DND-41 (cell line): Measurements from ENCODE around the gene CREM.

ENCODE experiments used
- ATAC-seq: fragments of 200-7000 bp; cut with Tn5 transposase; 3 replicates; pipeline ENCODE4 v1.9.1; 2021; ENCODE audit warnings: low read depth; ENCODE audit not compliant: insufficient read depth
- DNase-seq: peaks from one replicate; pipeline ENCODE4 v3.0.0-alpha.2; 2020
- H2AFZ ChIP-seq: 2 replicates; pipeline ENCODE4 v1.6.0; 2012; ENCODE audit warnings: low read depth, low read length
- H3K27ac ChIP-seq: 2 replicates; pipeline ENCODE4 v1.5.1; 2012; ENCODE audit warnings: low read length, inconsistent platforms
- H3K27me3 ChIP-seq: fragments of 200-600 bp; sonication (generic); 2 replicates; pipeline ENCODE4 v1.6.0; 2012; ENCODE audit warnings: low read length, mild to moderate bottlenecking, inconsistent platforms; ENCODE audit not compliant: insufficient read depth, poor library complexity
- H3K36me3 ChIP-seq: 2 replicates; pipeline ENCODE4 v1.5.1; 2012; ENCODE audit warnings: low read length, inconsistent platforms; ENCODE audit not compliant: insufficient read depth
- H3K4me1 ChIP-seq: 2 replicates; pipeline ENCODE4 v1.5.1; 2012; ENCODE audit warnings: mild to moderate bottlenecking, low read length; ENCODE audit not compliant: insufficient read depth
- H3K4me2 ChIP-seq: 2 replicates; pipeline ENCODE4 v1.6.0; 2012; ENCODE audit warnings: mild to moderate bottlenecking, moderate library complexity, low read length, inconsistent platforms; ENCODE audit not compliant: insufficient read depth
- H3K4me3 ChIP-seq, 2 experiments: fragments of 200-600 bp in 1 of 2; shearing (Covaris generic) in 1 of 2; 2 replicates each; pipeline ENCODE4 v1.5.1; 2012 to 2016; ENCODE audit warnings: inconsistent platforms in 2 of 2, low read length in 2 of 2, mild to moderate bottlenecking in 2 of 2, low read depth in 1 of 2, moderate library complexity in 1 of 2
- H3K79me2 ChIP-seq: 2 replicates; pipeline ENCODE4 v1.6.0; 2012; ENCODE audit warnings: low read length, inconsistent platforms; ENCODE audit not compliant: insufficient read depth
- H3K9ac ChIP-seq: 2 replicates; pipeline ENCODE4 v1.6.0; 2012; ENCODE audit warnings: low read depth, mild to moderate bottlenecking, inconsistent platforms, low read length, moderate library complexity
- H3K9me3 ChIP-seq: 2 replicates; pipeline ENCODE4 v1.5.1; 2012; ENCODE audit warnings: low read length, moderate library complexity, mild to moderate bottlenecking, inconsistent platforms; ENCODE audit not compliant: insufficient read depth, severe bottlenecking
- H4K20me1 ChIP-seq: 2 replicates; pipeline ENCODE4 v1.6.0; 2012; ENCODE audit warnings: low read length; ENCODE audit not compliant: insufficient read depth
- CTCF ChIP-seq: IDR thresholded peaks from 2 replicates; pipeline ENCODE4 v1.5.1; 2012; ENCODE audit warnings: borderline replicate concordance, low read length, moderate library complexity, mild to moderate bottlenecking; ENCODE audit not compliant: poor library complexity, severe bottlenecking; ENCODE audit errors: extremely low read depth
- EZH2 ChIP-seq: IDR thresholded peaks from 3 replicates; pipeline ENCODE4 v1.6.1; 2012; ENCODE audit warnings: borderline replicate concordance, low read depth, mild to moderate bottlenecking, moderate library complexity, low read length, inconsistent platforms; ENCODE audit not compliant: severe bottlenecking

Gene CREM

DNA sequence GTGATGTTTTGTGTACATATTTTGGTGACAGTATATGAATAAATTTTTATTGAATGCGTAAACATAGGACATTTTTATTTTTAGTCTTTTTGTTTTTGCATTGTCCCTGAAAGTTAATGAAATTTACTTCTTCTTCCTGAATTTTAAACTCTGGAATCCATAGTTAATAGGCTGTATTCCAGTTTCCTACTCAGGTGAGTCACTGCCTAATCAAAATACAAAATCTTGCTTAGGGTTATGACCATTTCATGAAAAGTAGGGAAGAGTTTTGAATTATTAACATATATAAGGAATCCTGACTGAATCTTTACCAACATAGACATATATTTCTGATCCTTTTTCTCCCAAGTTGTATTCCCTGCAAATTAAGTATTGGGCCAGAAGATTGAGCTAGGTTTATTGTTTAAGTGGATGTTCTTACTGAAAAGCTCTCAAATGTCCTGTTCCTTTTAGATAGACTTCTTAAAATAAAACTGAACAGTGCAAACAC lies 2.6 kb downstream of the CREM start:
- H3K4me1 ChIP-seq = peaks cover 46% of the 10 kb centered on the region
- no peaks in the 10 kb centered on the region for H3K36me3 ChIP-seq
- H3K9ac ChIP-seq = no peak overlapping the region
- no peak overlapping the region for H3K4me3 ChIP-seq
- no peaks in the 10 kb centered on the region for H3K9me3 ChIP-seq
- no peaks in the 10 kb centered on the region for H4K20me1 ChIP-seq
- peaks cover 44% of the 10 kb centered on the region for H3K79me2 ChIP-seq
- H2AFZ ChIP-seq = no peak overlapping the region
- no peaks in the 10 kb centered on the region for H3K27me3 ChIP-seq
- DNase-seq (no peak), ATAC-seq (no peak)
- TF ChIP-seq EZH2 (no peak), CTCF (no peak)
- H3K4me2 ChIP-seq = peak overlapping the region; percentile 62
- H3K27ac ChIP-seq = no peak overlapping the region

DNA sequence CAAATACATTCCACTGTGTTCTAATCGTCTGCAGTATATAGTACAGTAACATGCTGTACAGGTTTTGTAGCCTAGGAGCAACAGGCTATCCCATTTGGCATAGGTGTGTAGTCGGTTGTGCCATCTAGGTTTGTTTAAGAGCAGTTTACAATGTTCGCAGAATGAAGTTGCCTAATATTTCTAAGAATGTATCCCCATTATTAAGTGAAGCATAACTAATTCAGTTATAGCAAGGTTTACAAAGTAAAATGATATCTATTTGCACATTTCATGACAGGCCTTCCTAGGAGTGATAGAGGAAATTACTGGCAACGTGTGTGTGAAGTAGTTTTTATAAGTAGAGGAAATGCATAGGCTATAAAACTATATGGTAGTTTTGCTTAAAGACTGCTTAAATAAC lies 4.0 kb downstream of the CREM start:
- ATAC-seq = no peak
- no peak for DNase-seq
- Histone ChIP-seq H3K4me2 (no peak overlapping the region), H3K4me3 (no peak overlapping the region), H3K27me3 (no peaks in the 10 kb centered on the region), H2AFZ (no peak overlapping the region), H3K9ac (no peak overlapping the region), H4K20me1 (no peaks in the 10 kb centered on the region), H3K4me1 (peaks cover 41% of the 10 kb centered on the region), H3K27ac (no peak overlapping the region), H3K36me3 (no peaks in the 10 kb centered on the region), H3K79me2 (peaks cover 44% of the 10 kb centered on the region), H3K9me3 (no peaks in the 10 kb centered on the region)
- no peak for TF ChIP-seq EZH2
- no peak for TF ChIP-seq CTCF

DNA sequence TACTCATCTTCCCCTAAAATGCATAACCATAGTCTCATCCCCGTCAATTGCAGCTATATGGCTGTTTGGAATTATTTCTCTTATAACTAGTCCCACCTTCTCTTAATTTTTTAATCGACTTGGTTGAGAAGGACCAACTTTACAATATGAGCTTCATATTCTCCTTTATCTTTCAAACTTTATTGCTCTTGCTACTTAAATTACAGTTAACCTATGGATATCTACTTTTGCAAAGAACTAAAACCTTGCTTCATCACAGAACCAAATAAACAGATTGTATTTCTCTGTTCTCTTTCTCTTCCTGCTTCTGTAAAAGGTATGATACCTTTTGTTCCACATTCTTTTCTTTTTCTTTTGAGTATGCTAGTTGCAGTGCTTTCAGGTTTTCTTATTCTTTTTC lies 6.1 kb downstream of the CREM start:
- no peak overlapping the region for H3K4me2 ChIP-seq
- H3K4me3 ChIP-seq = no peak overlapping the region
- H3K36me3 ChIP-seq = no peaks in the 10 kb centered on the region
- H3K9ac ChIP-seq = no peak overlapping the region
- no peak overlapping the region for H2AFZ ChIP-seq
- H4K20me1 ChIP-seq = peaks cover 4% of the 10 kb centered on the region; the same call in 1 of the 2 replicates
- TF ChIP-seq EZH2 (no peak), CTCF (no peak)
- H3K9me3 ChIP-seq = no peaks in the 10 kb centered on the region
- H3K79me2 ChIP-seq = peaks cover 40% of the 10 kb centered on the region
- no peaks in the 10 kb centered on the region for H3K27me3 ChIP-seq
- H3K4me1 ChIP-seq = peaks cover 31% of the 10 kb centered on the region
- DNase-seq = no peak
- ATAC-seq = no peak
- no peak overlapping the region for H3K27ac ChIP-seq

- TF ChIP-seq EZH2 (no peak), CTCF (no peak)
- Histone ChIP-seq H3K79me2 (peaks cover 36% of the 10 kb centered on the region), H4K20me1 (peaks cover 4% of the 10 kb centered on the region; the same call in 1 of the 2 replicates), H2AFZ (no peak overlapping the region), H3K9me3 (no peaks in the 10 kb centered on the region), H3K36me3 (no peaks in the 10 kb centered on the region), H3K27me3 (no peaks in the 10 kb centered on the region), H3K9ac (no peak overlapping the region), H3K4me3 (no peak overlapping the region), H3K4me1 (peaks cover 22% of the 10 kb centered on the region), H3K4me2 (no peak overlapping the region), H3K27ac (no peak overlapping the region)
- ATAC-seq (no peak), DNase-seq (no peak)
Measured at GRCh38 chr10:35133586-35133985, 6.9 kb downstream of the CREM start.
